HUES48 (cell line): Measurements from ENCODE around the gene APOLD1.
"Not testable (repeated sequence)": the region's sequence is repeated elsewhere in the genome, so short reads cannot be mapped to it uniquely, and the experiment has no call there.

Experiments
- H3K27ac ChIP-seq: one replicate; pipeline ENCODE4 v1.7.0; 2013; ENCODE audit warnings: low read depth, low read length, inconsistent platforms
- H3K27me3 ChIP-seq: 2 replicates; pipeline ENCODE4 v1.6.1; 2013; ENCODE audit warnings: mild to moderate bottlenecking, low read length; ENCODE audit not compliant: control insufficient read depth, insufficient read depth
- H3K36me3 ChIP-seq: 2 replicates; pipeline ENCODE4 v1.6.1; 2013; ENCODE audit warnings: low read length; ENCODE audit not compliant: control insufficient read depth, insufficient read depth
- H3K4me1 ChIP-seq: 2 replicates; pipeline ENCODE4 v1.6.1; 2013; ENCODE audit warnings: mild to moderate bottlenecking, low read length; ENCODE audit not compliant: control insufficient read depth, insufficient read depth
- H3K4me3 ChIP-seq: 2 replicates; pipeline ENCODE4 v1.5.1; 2013; ENCODE audit warnings: mild to moderate bottlenecking, low read depth, low read length
- H3K9ac ChIP-seq: 2 replicates; pipeline ENCODE4 v1.6.1; 2013; ENCODE audit warnings: mild to moderate bottlenecking, low read depth, low read length, moderate library complexity
- H3K9me3 ChIP-seq: 2 replicates; pipeline ENCODE4 v1.6.1; 2013; ENCODE audit warnings: low read length; ENCODE audit not compliant: control insufficient read depth, insufficient read depth

Gene APOLD1

DNA sequence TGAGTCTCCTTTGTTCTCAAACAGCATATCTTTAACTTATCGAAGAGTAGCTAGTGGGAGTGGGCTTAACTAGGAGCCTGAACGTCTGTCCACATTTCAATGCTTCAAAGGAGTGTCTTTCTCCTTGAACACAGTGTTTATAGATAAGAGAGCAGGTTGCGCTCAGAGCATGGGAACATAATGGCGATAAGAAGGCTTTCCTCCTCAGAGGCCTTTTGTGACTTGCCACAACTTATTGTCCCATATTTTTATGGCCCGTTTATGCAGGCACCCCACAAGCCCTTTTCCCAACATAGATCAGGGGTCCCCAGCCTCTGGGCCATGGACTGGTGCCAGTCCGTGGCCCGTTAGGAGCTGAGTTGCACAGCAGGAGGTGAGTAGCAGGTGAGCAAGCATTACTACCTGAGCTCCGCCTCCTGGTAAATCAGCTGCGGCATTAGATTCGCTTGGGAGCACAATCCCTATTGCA lies 25.1 kb downstream of the APOLD1 start:
- Histone ChIP-seq H3K27me3 (no peaks in the 10 kb centered on the region), H3K9ac (no peak overlapping the region), H3K27ac (peak overlapping the region; percentile 50), H3K4me3 (no peak overlapping the region), H3K36me3 (peaks cover 8% of the 10 kb centered on the region), H3K4me1 (0 out of 2 replicates have a peak, but pooled peaks cover 5% of the 10 kb centered on the region), H3K9me3 (no peaks in the 10 kb centered on the region)

DNA sequence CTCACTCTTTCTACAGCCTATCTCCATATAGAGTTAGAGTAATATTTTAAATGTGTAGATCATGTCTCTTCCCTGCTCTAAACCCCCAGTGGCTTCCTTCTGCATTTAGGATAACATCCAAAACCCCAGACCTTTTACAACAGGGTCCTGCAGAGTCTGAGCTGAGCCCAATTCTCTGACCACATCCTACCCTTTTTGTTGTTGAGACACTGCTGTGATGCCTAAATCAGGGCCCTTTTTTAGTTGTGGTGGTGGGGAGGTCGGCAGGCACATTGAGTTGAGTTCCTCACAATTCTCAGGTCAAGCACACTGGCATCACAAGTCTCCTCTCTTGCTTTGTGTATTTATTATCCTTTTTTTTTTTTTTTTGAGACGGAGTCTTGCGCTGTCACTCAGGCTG lies 25.9 kb downstream of the APOLD1 start:
- Histone ChIP-seq H3K27me3 (no peaks in the 10 kb centered on the region), H3K9me3 (no peaks in the 10 kb centered on the region), H3K9ac (no peak overlapping the region), H3K4me1 (0 out of 2 replicates have a peak, but pooled peaks cover 5% of the 10 kb centered on the region), H3K27ac (no peak overlapping the region), H3K4me3 (no peak overlapping the region), H3K36me3 (peaks cover 16% of the 10 kb centered on the region)

DNA sequence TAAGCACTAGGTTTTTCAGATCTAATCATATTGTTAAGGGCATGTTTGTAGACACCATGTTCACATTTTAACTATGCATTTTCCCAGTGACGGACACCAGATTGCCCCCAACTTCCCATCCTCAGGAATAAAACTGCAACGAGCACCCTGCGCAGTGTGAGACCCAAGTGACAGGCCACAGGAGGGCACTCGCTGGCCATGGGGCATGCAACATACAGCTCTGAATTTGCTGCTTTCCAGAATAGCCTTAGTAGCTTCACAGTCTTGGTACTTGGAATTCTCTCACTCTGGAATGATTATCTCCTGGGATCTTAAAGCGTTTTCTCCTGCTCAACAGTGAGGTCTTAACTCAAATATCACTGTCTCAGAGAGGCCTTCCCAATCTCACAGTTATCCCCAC lies 26.7 kb downstream of the APOLD1 start:
- H3K9me3 ChIP-seq: no peaks in the 10 kb centered on the region
- H3K4me1 ChIP-seq: 0 out of 2 replicates have a peak, but pooled peaks cover 5% of the 10 kb centered on the region
- H3K36me3 ChIP-seq: peaks cover 24% of the 10 kb centered on the region
- no peaks in the 10 kb centered on the region for H3K27me3 ChIP-seq
- no peak overlapping the region for H3K9ac ChIP-seq
- no peak overlapping the region for H3K27ac ChIP-seq
- no peak overlapping the region for H3K4me3 ChIP-seq

DNA sequence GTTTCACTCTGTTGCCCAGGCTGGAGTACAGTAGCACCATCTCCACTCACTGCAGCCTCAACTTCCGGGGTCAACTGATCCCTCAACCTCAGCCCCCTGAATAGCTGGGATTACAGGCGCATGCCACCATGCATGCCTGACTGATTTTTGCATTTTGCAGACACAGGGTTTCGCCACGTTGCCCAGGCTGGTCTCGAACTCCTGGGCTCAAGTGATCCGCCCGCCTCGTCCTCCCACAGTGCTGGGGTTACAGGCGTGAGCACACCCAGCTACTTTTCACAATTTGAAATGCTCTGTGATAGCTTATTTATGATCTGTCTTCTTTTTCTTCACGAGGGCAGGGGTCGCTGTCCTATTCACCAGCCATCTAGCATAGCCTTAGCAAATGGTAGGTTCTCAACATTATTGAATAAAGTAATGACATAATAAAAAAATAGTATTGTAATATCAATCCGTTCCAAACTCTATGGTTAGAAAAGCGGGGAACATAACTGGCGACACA lies 27.2 kb downstream of the APOLD1 start:
- no peak overlapping the region for H3K27ac ChIP-seq
- peak overlapping the region; percentile 99; the same call in 1 of the 2 replicates for H3K4me3 ChIP-seq
- H3K9me3 ChIP-seq: no peaks in the 10 kb centered on the region
- H3K27me3 ChIP-seq: no peaks in the 10 kb centered on the region
- H3K9ac ChIP-seq: no peak overlapping the region
- H3K36me3 ChIP-seq: peaks cover 29% of the 10 kb centered on the region
- H3K4me1 ChIP-seq: 0 out of 2 replicates have a peak, but pooled peaks cover 5% of the 10 kb centered on the region

DNA sequence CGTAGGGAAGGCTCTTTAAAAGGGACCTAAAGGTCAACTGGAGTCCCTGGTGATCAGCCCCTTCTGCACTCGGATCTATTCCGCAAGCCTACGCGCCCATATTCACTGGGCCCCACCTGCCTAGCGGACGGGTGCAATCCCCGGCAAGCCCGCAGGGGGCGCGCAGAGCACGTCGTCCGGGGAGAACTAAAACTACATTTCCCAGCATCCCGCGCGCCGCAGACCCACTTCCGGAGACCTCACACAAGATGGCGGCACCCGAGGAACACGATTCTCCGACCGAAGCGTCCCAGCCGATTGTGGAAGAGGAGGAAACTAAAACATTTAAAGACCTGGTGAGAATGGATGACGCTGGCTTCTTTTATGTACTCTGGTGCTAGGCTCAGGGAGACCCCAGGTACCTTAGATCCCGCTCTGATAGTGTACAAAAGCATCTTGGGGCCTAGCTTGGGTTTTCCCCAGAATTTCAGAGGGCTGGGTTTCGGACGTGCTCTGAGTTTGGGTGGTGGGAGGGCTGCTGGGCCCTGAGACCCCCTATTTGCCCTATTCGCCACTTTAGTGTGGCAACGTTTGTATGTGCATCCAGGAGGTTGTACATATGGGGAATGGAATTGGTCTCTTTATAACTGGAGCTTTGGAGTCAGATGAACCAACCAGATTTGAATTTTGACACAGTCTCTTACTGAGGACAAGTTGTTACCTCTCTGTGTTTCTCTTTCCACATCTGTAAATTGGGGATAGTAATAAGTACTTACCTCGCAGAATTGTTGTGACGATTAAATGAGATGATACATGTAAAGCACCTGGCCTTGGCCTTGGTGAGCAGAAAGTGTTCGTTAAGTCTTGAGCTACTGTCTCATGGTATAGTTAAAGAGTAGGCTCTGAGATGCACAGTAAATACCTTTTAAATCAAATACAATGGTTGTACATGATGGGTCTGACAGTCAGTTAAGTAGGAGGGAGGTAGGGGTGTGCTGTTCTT lies 28.0 kb downstream of the APOLD1 start, which contains the start of gene DDX47:
DDX47 (plus strand) TSS at position 227 of the 982 bp plus-strand sequence; CDS start at position 249, 22 bp downstream.
- Histone ChIP-seq H3K9ac (peak within 1 kb of the TSS; percentile 95), H3K36me3 (peaks cover 31% of the 10 kb centered on the region), H3K4me1 (0 out of 2 replicates have a peak, but pooled peaks cover 5% of the 10 kb centered on the region), H3K27ac (peak within 1 kb of the TSS; percentile 69), H3K9me3 (no peaks in the 10 kb centered on the region), H3K4me3 (peak within 1 kb of the TSS; percentile 99), H3K27me3 (no peaks in the 10 kb centered on the region)

DNA sequence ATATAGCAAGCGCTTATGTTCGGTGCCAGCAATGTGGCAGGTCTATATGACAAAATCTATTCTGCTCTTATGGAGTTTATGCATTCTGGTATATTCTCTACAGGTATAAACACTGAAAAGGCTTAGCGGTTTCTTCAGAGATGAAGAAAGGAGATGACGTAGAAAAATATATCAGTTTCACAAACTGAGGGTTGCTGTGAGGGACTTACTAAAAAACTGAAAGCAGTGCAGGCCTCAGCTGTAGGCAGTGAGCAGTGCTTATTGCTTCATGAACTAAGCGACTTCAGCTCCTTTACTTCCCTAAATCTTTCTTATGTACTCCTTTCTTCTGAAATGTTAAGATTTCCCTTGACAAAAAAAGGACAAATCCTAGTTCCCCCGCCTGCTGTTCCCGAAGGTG lies 32.2 kb downstream of the APOLD1 start:
- Histone ChIP-seq H3K9me3 (no peaks in the 10 kb centered on the region), H3K9ac (no peak overlapping the region), H3K4me1 (0 out of 2 replicates have a peak, but pooled peaks cover 5% of the 10 kb centered on the region), H3K27me3 (no peaks in the 10 kb centered on the region), H3K4me3 (no peak overlapping the region), H3K27ac (no peak overlapping the region), H3K36me3 (peaks cover 53% of the 10 kb centered on the region)

DNA sequence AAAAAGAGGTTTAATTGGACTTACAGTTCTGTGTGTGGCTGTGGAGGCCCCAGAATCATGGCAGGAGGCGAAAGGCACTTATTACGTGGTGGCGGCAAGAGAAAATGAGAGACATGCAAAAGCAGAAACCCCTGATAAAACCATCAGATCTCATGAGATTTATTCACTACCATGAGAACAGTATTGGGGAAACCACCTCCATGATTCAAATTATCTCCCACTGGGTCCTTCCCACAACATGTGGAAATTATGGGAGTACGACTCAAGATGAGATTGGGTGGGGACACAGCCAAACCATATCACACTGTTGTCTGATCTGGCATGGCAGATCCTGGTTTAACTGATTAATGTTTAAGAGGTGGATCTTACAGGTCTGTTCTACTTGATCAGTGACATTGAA lies 33.2 kb downstream of the APOLD1 start:
- peaks cover 5% of the 10 kb centered on the region; the same call in 1 of the 2 replicates for H3K4me1 ChIP-seq
- no peaks in the 10 kb centered on the region for H3K9me3 ChIP-seq
- no peak overlapping the region for H3K9ac ChIP-seq
- H3K27ac ChIP-seq: no peak overlapping the region
- no peak overlapping the region for H3K4me3 ChIP-seq
- H3K27me3 ChIP-seq: no peaks in the 10 kb centered on the region
- H3K36me3 ChIP-seq: peaks cover 64% of the 10 kb centered on the region

DNA sequence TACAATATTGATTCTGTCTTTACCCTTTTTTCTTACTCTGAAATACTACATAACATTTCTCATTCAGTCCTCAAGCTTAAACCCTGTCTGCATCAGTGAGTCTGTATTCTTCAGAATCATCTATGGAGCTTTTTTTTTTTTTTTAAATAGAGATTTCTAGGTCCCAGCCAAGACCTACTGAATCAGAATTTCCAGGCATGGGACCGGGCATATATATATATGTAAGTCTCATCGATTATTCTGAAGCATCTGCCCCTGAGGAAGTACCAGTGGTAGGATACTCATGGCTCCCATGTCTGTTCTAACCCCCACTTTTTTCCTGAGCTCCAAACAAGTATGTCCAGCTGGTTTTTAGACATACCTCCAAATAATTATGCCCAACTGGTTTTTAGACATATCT lies 33.8 kb downstream of the APOLD1 start:
- Histone ChIP-seq H3K9ac (no peak overlapping the region), H3K4me1 (peaks cover under 1% of the 10 kb centered on the region; the same call in 1 of the 2 replicates), H3K36me3 (peaks cover 70% of the 10 kb centered on the region), H3K27ac (peak overlapping the region; percentile 31), H3K4me3 (no peak overlapping the region), H3K27me3 (no peaks in the 10 kb centered on the region), H3K9me3 (no peaks in the 10 kb centered on the region)

DNA sequence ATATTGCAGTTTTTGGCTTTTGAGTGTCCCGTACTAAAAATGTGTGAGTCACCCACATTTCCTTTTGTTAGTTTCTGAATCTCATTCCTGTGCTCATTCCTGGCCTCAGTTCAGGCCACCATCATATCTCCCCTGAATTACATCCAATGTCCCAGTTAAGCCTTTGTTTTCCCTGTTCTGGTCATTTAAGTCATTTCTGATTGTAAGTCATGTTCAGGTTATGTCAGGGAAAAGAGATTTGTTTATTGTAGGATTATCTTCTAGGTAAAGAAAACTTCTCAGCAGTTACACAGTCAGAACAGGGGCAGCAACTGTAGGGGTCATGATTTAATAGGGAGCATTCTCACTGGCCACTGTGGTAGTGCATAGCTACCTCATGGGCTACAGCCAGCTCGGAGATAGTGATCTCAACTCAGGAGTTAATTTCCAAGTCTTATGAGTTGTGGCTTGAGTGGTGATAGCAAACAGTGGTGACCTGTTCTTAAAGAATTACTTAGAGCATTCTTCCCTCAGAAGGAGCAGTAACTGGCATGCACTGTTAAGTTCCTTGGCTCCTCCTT lies 34.4 kb downstream of the APOLD1 start:
- Histone ChIP-seq H3K4me3 (no peak overlapping the region), H3K9me3 (no peaks in the 10 kb centered on the region), H3K27ac (peak overlapping the region; percentile 80), H3K9ac (no peak overlapping the region), H3K36me3 (peaks cover 74% of the 10 kb centered on the region), H3K4me1 (no peaks in the 10 kb centered on the region; the same call in 1 of the 2 replicates), H3K27me3 (no peaks in the 10 kb centered on the region)

DNA sequence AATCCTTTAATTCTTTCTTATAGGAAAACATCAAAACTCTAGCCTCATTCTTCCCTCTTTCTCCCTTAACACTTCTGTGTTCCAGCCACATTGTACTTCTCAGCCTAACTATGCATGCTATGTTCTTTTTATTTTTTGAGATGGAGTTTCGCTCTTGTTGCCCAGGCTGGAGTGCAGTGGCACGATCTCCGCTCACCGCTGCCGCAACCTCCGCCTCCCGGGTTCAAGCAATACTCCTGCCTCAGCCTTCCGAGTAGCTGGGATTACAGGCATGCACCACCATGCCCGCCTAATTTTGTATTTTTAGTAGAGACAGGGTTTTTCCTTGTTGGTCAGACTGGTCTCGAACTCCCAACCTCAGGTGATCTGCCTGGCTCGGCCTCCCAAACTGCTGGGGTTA lies 34.9 kb downstream of the APOLD1 start:
- peaks cover 74% of the 10 kb centered on the region for H3K36me3 ChIP-seq
- not testable (repeated sequence) for H3K4me3 ChIP-seq, H3K9me3 ChIP-seq, H3K9ac ChIP-seq, H3K27me3 ChIP-seq, H3K4me1 ChIP-seq
- H3K27ac ChIP-seq: peak overlapping the region; percentile 80
